AG04449 (cell line): ENCODE measurements around the gene FFAR4.
"Not testable (repeated sequence)": the region's sequence is repeated elsewhere in the genome, so short reads cannot be mapped to it uniquely, and the experiment has no call there.

ENCODE experiments used
- CTCF ChIA-PET: fragments of 350-600 bp; formaldehyde crosslinking; extraction: SDS; loops from one replicate; lab custom pipeline; 2021; ENCODE audit warnings: antibody characterized with exemption; lab: Yijun Ruan, JAX
- POLR2A ChIA-PET: fragments of 400-600, 350-600 bp; formaldehyde crosslinking; extraction: SDS; loops from one replicate; lab custom pipeline; 2020; ENCODE audit warnings: antibody characterized with exemption, inconsistent platforms; lab: Yijun Ruan, JAX
- DNase-seq: peaks from one replicate; pipeline ENCODE4 v3.0.0-alpha.2; 2010; ENCODE audit warnings: low read depth, low spot score
- H3K4me3 ChIP-seq: 2 replicates; pipeline ENCODE4 v1.5.1; 2011; ENCODE audit warnings: low read depth, mild to moderate bottlenecking, control low read depth, low read length
- CTCF ChIP-seq: IDR thresholded peaks from one replicate; pipeline ENCODE4 v1.5.1; 2011; ENCODE audit warnings: mild to moderate bottlenecking, moderate library complexity, low read length, control low read depth, inconsistent platforms; ENCODE audit not compliant: insufficient read depth; ENCODE audit errors: missing control alignments

The FFAR4 gene

GRCh38 chr10:93566435-93567276, at the start of gene FFAR4:
TSS of gene FFAR4 (plus strand) at chr10:93566665. CDS start at chr10:93566721, 56 bp downstream.
- ChIA-PET CTCF (interaction anchor here (2.1 kb wide), 1 partner anchor 12 kb away, joined by 11 read pairs; no protein-coding TSS in a partner anchor), POLR2A (no interaction called here)
- TF ChIP-seq CTCF, result no peak
- DNase-seq, result no peak
- no peak within 1 kb of the TSS for H3K4me3 ChIP-seq

- no peak for TF ChIP-seq CTCF
- CTCF ChIA-PET, result interaction anchor here (0.9 to 2.2 kb wide), 4 partner anchors 8 to 554 kb away, joined by 3 to 7 read pairs (median 6); no protein-coding TSS in a partner anchor
- no peak overlapping the region for H3K4me3 ChIP-seq
- POLR2A ChIA-PET, result no interaction called here
- no peak for DNase-seq
Observed at GRCh38 chr10:93518531-93518930, 47.9 kb upstream of the FFAR4 start.

- no peak for TF ChIP-seq CTCF
- DNase-seq, result no peak
- ChIA-PET CTCF (interaction anchor here (1.4 to 6.0 kb wide), 3 partner anchors 8 to 281 kb away, joined by 3 to 38 read pairs (median 6); no protein-coding TSS in a partner anchor), POLR2A (no interaction called here)
- H3K4me3 ChIP-seq, result no peak overlapping the region
Observed at GRCh38 chr10:93535293-93535692, 31.2 kb upstream of the FFAR4 start.

- CTCF ChIA-PET, result interaction anchor here (0.9 to 5.8 kb wide), 4 partner anchors 8 to 274 kb away, joined by 3 to 40 read pairs (median 27); no protein-coding TSS in a partner anchor
- POLR2A ChIA-PET, DNase-seq, H3K4me3 ChIP-seq: not testable (repeated sequence)
Observed at GRCh38 chr10:93540871-93541270, 25.6 kb upstream of the FFAR4 start.

- DNase-seq, result no peak
- TF ChIP-seq CTCF, result peak; percentile 86
- CTCF ChIA-PET, result interaction anchor here (0.9 to 5.8 kb wide), 8 partner anchors 9 to 139 kb away, joined by 3 to 40 read pairs (median 12); no protein-coding TSS in a partner anchor
- POLR2A ChIA-PET, result no interaction called here
- H3K4me3 ChIP-seq, result no peak overlapping the region
Observed at GRCh38 chr10:93541402-93542357, 24.8 kb upstream of the FFAR4 start.

- TF ChIP-seq CTCF, result no peak
- CTCF ChIA-PET, result interaction anchor here (0.7 to 5.8 kb wide), 11 partner anchors 9 to 316 kb away, joined by 3 to 40 read pairs (median 8); no protein-coding TSS in a partner anchor
- H3K4me3 ChIP-seq, result no peak overlapping the region; the same call in 1 of the 2 replicates
- DNase-seq, result no peak
- POLR2A ChIA-PET, result no interaction called here
Observed at GRCh38 chr10:93542358-93542791, 24.1 kb upstream of the FFAR4 start.

- POLR2A ChIA-PET, DNase-seq, CTCF ChIA-PET, H3K4me3 ChIP-seq: not testable (repeated sequence)
Observed at GRCh38 chr10:93546995-93547394, 19.5 kb upstream of the FFAR4 start.
